HG03066 (cell line): ENCODE data around the gene TMEM192.
"Not testable (repeated sequence)": the region's sequence is repeated elsewhere in the genome, so short reads cannot be mapped to it uniquely, and the experiment has no call there.

Experiments used
- ATAC-seq: cut with Tn5 transposase; IDR thresholded peaks from one replicate; pipeline ENCODE4 v1.9.1; 2021; ENCODE audit warnings: low read depth; ENCODE audit not compliant: unreplicated experiment

The TMEM192 gene

DNA sequence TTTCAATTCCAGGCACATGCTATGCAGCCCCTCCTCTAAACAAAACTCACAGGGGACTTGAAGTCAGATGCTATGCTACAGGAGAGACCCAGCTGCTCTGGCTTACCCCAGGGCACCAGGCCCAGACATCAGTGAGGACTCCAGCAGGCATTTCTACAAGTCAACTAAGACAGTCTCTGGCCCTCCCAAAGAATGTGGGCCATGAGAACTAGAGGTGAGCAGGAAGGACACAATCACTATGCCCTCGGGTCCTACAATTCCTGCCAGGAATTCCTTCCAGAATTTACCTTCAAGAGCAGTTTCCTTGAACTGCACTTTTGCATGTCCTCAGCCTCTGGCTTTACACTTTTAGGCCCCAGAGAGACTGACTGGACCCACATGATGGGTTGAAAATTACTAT lies 17.4 kb downstream of the TMEM192 start:
- no peak for ATAC-seq

DNA sequence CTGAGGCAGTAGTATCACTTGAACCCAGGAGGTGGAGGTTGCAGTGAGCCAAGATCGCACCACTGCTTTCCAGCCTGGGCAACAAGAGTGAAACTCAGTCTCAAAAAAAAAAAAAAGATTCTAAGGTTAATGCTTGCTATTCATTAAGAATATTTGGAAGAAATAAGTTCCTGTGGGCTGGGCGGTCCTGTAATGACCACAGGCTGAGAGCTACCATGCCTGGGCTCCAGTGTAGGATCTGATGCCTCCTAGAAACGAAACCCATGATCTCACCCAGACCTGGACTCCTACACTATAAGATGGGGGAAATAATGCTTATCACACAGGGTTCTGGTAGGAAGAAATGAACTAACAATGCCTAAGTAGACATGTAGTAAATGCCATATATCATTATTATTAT lies 17.8 kb downstream of the TMEM192 start:
- no peak for ATAC-seq

DNA sequence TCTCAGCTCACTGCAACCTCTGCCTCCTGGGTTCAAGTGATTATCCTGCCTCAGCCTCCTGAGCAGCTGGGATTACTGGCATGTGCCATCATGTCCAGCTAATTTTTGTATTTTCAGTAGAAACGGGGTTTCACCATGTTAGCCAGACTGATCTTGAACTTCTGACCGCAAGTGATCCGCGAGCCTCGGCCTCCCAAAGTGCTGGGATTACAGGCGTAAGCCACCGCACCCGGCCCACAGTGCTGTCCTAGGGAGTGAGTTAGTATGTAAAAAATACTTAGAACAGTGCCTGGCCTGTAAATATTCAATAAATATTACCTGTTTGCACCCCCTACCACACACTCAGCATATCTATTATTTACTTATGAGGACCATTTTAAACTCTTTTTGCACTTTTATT lies 20.5 kb downstream of the TMEM192 start:
- not testable (repeated sequence) for ATAC-seq

DNA sequence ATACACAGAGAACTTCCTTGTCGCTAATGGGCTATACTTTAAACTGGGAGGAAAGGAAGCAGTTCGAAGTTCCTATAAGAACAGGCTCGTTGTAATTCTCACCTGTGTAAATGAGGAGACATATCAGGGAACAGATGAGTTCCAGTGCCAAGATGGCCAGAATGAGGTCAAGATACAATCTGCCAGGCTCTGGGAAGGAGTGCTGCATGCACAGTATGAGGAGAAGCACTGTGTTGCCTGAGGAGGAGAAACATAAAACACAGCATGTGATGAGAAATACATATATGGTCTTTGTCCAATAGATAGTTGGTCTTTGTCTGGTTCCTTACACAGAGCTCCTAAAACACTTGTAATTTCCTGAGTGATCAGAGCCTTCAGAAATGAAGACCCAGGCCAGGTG lies 24.3 kb downstream of the TMEM192 start:
- ATAC-seq: no peak

DNA sequence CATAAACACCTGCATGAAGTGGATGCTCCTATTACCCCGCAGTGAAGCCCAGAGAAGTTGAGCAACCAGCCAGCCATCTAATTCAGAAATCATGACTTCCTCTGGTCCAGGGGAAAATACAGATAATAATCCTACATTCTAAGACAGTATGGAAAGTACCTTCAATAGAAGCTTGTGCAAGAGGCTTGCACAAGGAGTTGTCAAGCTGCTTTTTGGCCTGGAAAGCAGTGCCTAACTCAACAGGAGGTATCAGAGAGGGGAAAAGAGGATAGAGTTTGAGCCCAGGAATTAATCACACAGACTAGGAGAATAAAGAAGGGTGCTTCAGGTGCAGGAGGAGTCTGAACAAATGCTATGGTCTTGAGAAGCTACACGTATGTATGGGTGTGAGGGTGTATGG lies 26.7 kb downstream of the TMEM192 start:
- ATAC-seq: no peak

DNA sequence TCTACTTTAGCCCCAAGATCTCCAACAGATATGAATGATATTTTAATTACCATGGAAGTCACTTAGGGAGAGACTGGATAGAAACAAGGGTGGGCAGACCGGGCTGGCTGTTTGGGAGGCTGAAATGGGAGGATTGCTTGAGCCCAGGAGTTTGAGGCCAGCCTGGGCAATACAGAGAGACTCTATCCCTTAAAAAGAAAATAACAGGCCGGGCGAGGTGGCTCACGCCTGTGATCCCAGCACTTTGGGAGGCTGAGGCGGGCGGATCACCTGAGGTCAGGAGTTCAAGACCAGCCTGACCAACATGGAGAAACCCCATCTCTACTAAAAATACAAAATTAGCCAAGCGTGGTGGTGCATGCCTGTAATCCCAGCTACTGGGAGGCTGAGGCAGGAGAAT lies 27.9 kb downstream of the TMEM192 start:
- ATAC-seq: not testable (repeated sequence)

GRCh38 chr4:165079476-165079875 lies 33.2 kb downstream of the TMEM192 start:
- ATAC-seq: no peak

DNA sequence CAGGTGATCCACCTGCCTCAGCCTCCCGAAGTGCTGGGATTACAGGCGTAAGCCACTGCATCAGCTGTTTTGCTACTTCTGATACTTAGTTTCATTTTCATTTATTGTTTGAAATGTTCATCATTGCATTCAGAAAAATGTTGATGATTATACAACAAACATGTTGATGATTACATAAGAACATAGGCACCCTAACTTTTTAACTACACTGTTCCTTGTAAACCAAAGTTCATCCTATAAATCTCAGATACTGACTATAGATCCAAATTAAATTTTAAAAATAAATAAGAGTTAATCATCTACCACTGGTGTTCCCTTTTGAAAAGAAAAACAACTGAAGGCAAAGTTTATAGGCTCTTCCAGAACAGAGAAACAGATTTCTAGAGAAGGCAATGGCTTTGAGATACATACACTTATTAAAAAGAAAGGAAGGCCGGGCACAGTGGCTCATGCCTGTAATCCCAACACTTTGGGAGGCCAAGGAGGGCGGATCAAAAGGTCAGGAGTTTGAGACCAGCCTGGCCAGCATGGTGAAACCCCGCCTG lies 35.6 kb downstream of the TMEM192 start:
- ATAC-seq: no peak

- not testable (repeated sequence) for ATAC-seq
Observed at GRCh38 chr4:165073346-165073745, 39.3 kb downstream of the TMEM192 start.

GRCh38 chr4:165070560-165070959 lies 42.1 kb downstream of the TMEM192 start:
- ATAC-seq: no peak

DNA sequence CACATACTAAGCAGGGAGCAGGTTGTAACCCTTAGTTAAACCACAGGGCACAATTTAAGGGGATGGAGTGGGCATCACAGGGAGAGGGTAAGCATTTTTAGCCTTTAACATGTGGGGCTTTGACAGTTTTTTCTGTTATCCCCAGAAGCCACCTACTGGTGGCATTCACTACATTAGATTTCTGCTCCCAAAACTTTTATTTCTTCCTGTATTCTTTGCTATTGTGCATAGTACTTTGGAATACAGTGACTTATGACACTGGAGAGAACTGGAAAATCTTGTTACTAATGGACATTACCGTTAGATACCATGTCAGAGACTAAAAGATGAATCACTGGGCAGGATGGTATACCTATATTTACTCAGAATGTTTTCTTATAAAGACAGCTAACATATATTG lies 51.7 kb downstream of the TMEM192 start:
- ATAC-seq: no peak

- ATAC-seq: no peak
Observed at GRCh38 chr4:165059386-165059785, 53.3 kb downstream of the TMEM192 start.

GRCh38 chr4:165058666-165059065 lies 54.0 kb downstream of the TMEM192 start:
- no peak for ATAC-seq

DNA sequence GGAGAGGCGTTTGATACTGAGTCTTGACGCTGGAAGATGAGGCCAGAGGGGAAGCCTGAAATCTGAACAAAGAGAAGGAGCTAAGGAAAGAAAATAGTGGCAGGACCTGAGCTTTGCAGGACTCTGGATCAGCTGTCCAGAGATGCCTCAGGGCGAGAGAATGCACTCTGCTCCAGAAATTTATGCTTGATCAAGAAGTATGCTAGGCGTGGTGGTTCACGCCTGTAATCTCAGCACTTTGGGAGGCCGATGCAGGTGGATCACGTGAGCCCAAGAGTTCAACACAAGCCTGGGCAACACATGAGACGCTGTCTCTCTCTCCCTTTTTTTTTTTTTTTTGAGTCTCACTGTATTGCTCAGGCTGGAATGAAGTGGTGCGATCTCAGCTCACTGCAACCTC lies 57.1 kb downstream of the TMEM192 start:
- no peak for ATAC-seq

DNA sequence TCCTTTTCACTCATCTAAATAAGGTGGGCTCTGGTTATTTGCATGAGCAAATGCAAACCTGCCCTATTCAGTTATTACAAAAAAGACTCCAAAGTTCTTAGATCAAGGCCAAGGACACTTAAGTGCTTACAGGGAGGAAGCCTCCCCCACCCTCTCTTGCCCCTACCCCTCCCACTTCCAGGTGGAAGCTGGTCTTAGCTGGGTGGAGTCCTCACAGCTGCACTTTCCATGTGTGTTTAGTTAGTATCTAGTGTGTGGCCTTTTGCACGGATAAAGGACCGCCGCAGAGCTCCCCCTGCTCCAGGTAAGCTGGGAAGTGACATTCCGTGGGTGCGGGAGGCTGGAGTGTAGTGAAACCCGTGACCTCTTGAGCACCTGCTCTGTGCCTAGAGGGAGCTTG lies 59.0 kb downstream of the TMEM192 start, which contains the start of gene TRIM75:
Gene TRIM75 (plus strand): TSS at position 222 of the 400 bp plus-strand sequence. CDS start 5,282 bp downstream, outside the sequence.
- no peak for ATAC-seq

GRCh38 chr4:165052627-165053026 lies 60.0 kb downstream of the TMEM192 start:
- ATAC-seq: no peak

DNA sequence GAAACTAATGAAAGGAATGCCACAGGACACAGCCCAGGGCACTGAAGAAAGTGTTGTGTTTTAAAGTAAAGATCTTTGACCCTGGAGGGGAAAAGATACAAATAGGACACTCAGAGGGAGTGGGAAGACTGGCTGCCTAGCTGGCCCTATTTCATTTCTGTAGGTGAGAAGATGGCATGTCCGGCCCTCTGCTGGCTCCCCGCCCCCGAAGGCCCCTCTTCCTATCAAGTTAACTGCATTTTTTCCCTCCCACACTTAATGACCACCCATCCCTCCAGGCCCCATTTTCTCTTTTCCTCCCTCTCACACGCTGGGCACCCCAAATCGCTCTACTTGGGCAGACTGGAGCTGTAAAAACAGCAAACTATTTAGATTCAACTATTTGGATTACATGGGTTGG lies 64.5 kb downstream of the TMEM192 start:
- ATAC-seq: no peak

DNA sequence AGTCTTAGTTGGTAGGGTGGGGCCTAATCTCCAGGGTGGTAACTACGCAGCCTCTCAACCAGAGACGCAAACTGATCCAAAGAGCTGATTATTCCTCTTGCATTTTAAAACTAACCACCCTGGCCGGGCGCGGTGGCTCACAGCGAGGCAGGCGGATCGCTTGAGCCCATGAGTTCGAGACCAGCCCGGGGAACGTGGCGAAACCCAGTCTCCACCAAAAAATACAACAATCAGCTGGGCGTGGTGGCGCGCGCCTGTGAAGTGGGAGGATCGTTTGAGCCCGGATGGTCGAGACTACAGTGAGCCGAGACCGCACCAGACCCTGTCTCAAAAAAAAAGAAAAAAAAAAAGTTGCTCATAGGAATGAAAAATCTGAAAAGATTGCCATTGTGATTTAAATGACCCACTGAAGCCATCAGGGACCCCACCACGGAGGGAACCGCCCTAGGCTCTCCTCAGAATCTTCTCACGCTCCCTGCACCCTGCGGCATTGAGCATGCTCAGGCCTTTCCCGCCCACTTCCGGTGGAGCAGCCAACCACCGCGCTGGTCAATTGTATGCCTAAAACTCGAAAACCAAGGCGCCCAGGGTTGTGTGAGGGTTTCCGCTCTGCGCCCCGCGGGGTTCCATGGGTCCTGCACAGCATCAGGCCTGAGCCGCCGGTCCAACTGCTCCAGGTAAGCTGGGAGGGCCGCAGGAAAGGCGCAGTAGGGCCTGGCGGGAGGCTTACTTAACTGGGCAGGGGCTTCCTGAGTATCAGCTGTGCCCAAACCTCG lies 81.0 kb downstream of the TMEM192 start, which contains the start of gene TRIM60:
Gene TRIM60 (plus strand): TSS at position 564 of the 776 bp plus-strand sequence. CDS start 8,074 bp downstream, outside the sequence.
- ATAC-seq: no peak

GRCh38 chr4:165027762-165028402 lies 84.8 kb downstream of the TMEM192 start:
- no peak for ATAC-seq

DNA sequence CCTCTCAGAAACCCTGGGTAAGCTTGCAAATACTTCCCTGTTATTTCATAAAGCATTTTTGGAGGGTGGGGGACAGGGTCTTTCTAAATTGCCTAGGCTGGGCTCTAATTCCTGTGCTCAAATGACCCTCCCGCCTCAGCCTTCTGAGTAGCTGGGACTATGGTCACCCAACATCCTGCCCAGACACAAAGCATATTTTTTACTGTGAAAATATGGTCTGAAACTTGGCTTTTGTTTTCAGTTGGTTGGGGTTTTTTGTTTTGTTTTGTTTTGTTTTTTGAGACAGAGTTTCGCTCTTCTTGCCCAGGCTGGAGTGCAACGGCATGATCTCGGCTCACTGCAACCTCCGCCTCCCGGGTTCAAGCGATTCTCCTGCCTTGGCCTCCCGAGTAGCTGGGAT lies 86.9 kb downstream of the TMEM192 start:
- not testable (repeated sequence) for ATAC-seq
